ENCODE results near the gene SPRED1. TPM values are rescaled to one million over a fixed set of nuclear protein-coding genes. Genes with fewer than 3 reads are reported as not detected.

SPRED1 gene
- polyA plus RNA-seq, 10 donors: 28.0 to 56.5 (median 31.4) TPM

GRCh38 chr15:38344351-38344750 lies 91.7 kb downstream of the SPRED1 start:
- no peak for DNase-seq

GRCh38 chr15:38349251-38349650 lies 96.6 kb downstream of the SPRED1 start:
- no peak for DNase-seq

- DNase-seq: peak in 2 of 3 donors; percentile 19 to 58
Observed at GRCh38 chr15:38351466-38351865, 98.8 kb downstream of the SPRED1 start.

- peak; percentile 57 to 82 (median 72) for DNase-seq
Observed at GRCh38 chr15:38354315-38354929, 101.8 kb downstream of the SPRED1 start.

- DNase-seq: no peak
Observed at GRCh38 chr15:38362355-38362754, 109.7 kb downstream of the SPRED1 start.

- peak in 1 of 3 donors; percentile 36 for DNase-seq
Observed at GRCh38 chr15:38367476-38367875, 114.8 kb downstream of the SPRED1 start.

GRCh38 chr15:38369936-38370478 lies 117.4 kb downstream of the SPRED1 start:
- no peak for DNase-seq

GRCh38 chr15:38373016-38373415 lies 120.4 kb downstream of the SPRED1 start:
- DNase-seq: no peak

GRCh38 chr15:38374029-38374428 lies 121.4 kb downstream of the SPRED1 start:
- DNase-seq: peak; percentile 78 to 95 (median 88)

- peak in 2 of 3 donors; percentile 58 to 83 for DNase-seq
Observed at GRCh38 chr15:38374556-38374955, 121.9 kb downstream of the SPRED1 start.

- peak in 2 of 3 donors; percentile 41 to 71 for DNase-seq
Observed at GRCh38 chr15:38376081-38376480, 123.4 kb downstream of the SPRED1 start.

GRCh38 chr15:38377636-38378035 lies 125.0 kb downstream of the SPRED1 start:
- DNase-seq: peak; percentile 33 to 89 (median 65)

GRCh38 chr15:38378161-38378560 lies 125.5 kb downstream of the SPRED1 start:
- DNase-seq: peak; percentile 42 to 93 (median 72)

- DNase-seq: peak; percentile 32 to 76 (median 63)
Observed at GRCh38 chr15:38389924-38390542, 137.4 kb downstream of the SPRED1 start.

- no peak for DNase-seq
Observed at GRCh38 chr15:38391191-38391590, 138.6 kb downstream of the SPRED1 start.

- peak in 2 of 3 donors; percentile 3 to 96 for DNase-seq
Observed at GRCh38 chr15:38398134-38398533, 145.5 kb downstream of the SPRED1 start.

- no peak for DNase-seq
Observed at GRCh38 chr15:38401106-38401505, 148.5 kb downstream of the SPRED1 start.

- peak in 2 of 3 donors; percentile 14 to 34 for DNase-seq
Observed at GRCh38 chr15:38401701-38402100, 149.1 kb downstream of the SPRED1 start.

- no peak for DNase-seq
Observed at GRCh38 chr15:38406436-38406835, 153.8 kb downstream of the SPRED1 start.

Measured in muscle of back (tissue), 11 donors.